Activated gamma-delta T cell (primary cell): Measurements from ENCODE around the gene GLYAT.
"Not testable (repeated sequence)": the region's sequence is repeated elsewhere in the genome, so short reads cannot be mapped to it uniquely, and the experiment has no call there.

Source experiments
- DNase-seq: peaks from one replicate; lab custom pipeline; 2025; lab: John Stamatoyannopoulos, UW

The GLYAT gene

GRCh38 chr11:58742981-58743880 lies 11.5 kb upstream of the GLYAT start:
- DNase-seq = no peak

GRCh38 chr11:58742140-58742539 lies 10.4 kb upstream of the GLYAT start:
- DNase-seq = no peak

GRCh38 chr11:58741127-58741526 lies 9.4 kb upstream of the GLYAT start:
- no peak for DNase-seq

GRCh38 chr11:58740447-58740846 lies 8.7 kb upstream of the GLYAT start:
- DNase-seq = no peak

GRCh38 chr11:58739725-58740430 lies 8.1 kb upstream of the GLYAT start:
- DNase-seq = no peak

- no peak for DNase-seq
These were observed 3.1 kb upstream of the GLYAT start for GRCh38 chr11:58734681-58735490.

GRCh38 chr11:58730507-58731089 lies 1.1 kb downstream of the GLYAT start:
- DNase-seq = no peak

GRCh38 chr11:58727415-58727797 lies 4.3 kb downstream of the GLYAT start:
- no peak for DNase-seq

GRCh38 chr11:58726737-58727414 lies 4.9 kb downstream of the GLYAT start:
- DNase-seq = no peak

GRCh38 chr11:58719406-58720117 lies 12.2 kb downstream of the GLYAT start:
- DNase-seq = no peak

GRCh38 chr11:58712531-58712930 lies 19.2 kb downstream of the GLYAT start:
- DNase-seq = no peak

- no peak for DNase-seq
These were observed 19.9 kb downstream of the GLYAT start for GRCh38 chr11:58711832-58712231.

- no peak for DNase-seq
These were observed 24.0 kb downstream of the GLYAT start for GRCh38 chr11:58707767-58708166.

GRCh38 chr11:58696825-58697224 lies 34.9 kb downstream of the GLYAT start:
- not testable (repeated sequence) for DNase-seq

GRCh38 chr11:58693026-58693425 lies 38.7 kb downstream of the GLYAT start:
- DNase-seq = no peak

- DNase-seq = no peak
These were observed 40.1 kb downstream of the GLYAT start for GRCh38 chr11:58691675-58692074.

- no peak for DNase-seq
These were observed 42.8 kb downstream of the GLYAT start for GRCh38 chr11:58688789-58689503.

GRCh38 chr11:58685973-58686722 lies 45.6 kb downstream of the GLYAT start:
- no peak for DNase-seq

- not testable (repeated sequence) for DNase-seq
These were observed 49.1 kb downstream of the GLYAT start for GRCh38 chr11:58682660-58683059.
